HG03354 (cell line): ENCODE data around the gene CHRNA7.

Experiments
- ATAC-seq: cut with Tn5 transposase; IDR thresholded peaks from one replicate; pipeline ENCODE4 v1.9.1; 2021; ENCODE audit warnings: mild to moderate bottlenecking; ENCODE audit not compliant: unreplicated experiment, poor library complexity, severe bottlenecking

CHRNA7 gene

GRCh38 chr15:32060706-32061105 lies 30.4 kb downstream of the CHRNA7 start:
- no peak for ATAC-seq

- ATAC-seq = no peak
Observed at GRCh38 chr15:32067115-32067514, 36.8 kb downstream of the CHRNA7 start.

GRCh38 chr15:32089851-32090359 lies 59.6 kb downstream of the CHRNA7 start:
- no peak for ATAC-seq

GRCh38 chr15:32091505-32092380 lies 61.4 kb downstream of the CHRNA7 start:
- no peak for ATAC-seq

GRCh38 chr15:32096213-32096612 lies 65.9 kb downstream of the CHRNA7 start:
- ATAC-seq = no peak

- ATAC-seq = no peak
Observed at GRCh38 chr15:32096916-32097617, 66.8 kb downstream of the CHRNA7 start.

GRCh38 chr15:32098033-32098432 lies 67.7 kb downstream of the CHRNA7 start:
- ATAC-seq = no peak

- no peak for ATAC-seq
Observed at GRCh38 chr15:32099097-32099785, 68.9 kb downstream of the CHRNA7 start.

GRCh38 chr15:32099956-32100684 lies 69.8 kb downstream of the CHRNA7 start:
- no peak for ATAC-seq

- ATAC-seq = no peak
Observed at GRCh38 chr15:32104061-32104995, 74.0 kb downstream of the CHRNA7 start.

GRCh38 chr15:32105258-32106241 lies 75.2 kb downstream of the CHRNA7 start:
- ATAC-seq = no peak

GRCh38 chr15:32106401-32107381 lies 76.4 kb downstream of the CHRNA7 start:
- ATAC-seq = no peak

- ATAC-seq = no peak
Observed at GRCh38 chr15:32107477-32108080, 77.3 kb downstream of the CHRNA7 start.

GRCh38 chr15:32108661-32109060 lies 78.3 kb downstream of the CHRNA7 start:
- ATAC-seq = no peak

- ATAC-seq = no peak
Observed at GRCh38 chr15:32112101-32112500, 81.8 kb downstream of the CHRNA7 start.

GRCh38 chr15:32113224-32113623 lies 82.9 kb downstream of the CHRNA7 start:
- no peak for ATAC-seq
